ENCODE data around the gene CBLC. TPM values are rescaled to one million over a fixed set of nuclear protein-coding genes. Genes with fewer than 3 reads are reported as not detected.
A peak's percentile ranks its signal among the peaks of the same experiment; 100 is the strongest.

CBLC gene
- total RNA-seq, 1 donor from 2014 or later = not detected

DNA sequence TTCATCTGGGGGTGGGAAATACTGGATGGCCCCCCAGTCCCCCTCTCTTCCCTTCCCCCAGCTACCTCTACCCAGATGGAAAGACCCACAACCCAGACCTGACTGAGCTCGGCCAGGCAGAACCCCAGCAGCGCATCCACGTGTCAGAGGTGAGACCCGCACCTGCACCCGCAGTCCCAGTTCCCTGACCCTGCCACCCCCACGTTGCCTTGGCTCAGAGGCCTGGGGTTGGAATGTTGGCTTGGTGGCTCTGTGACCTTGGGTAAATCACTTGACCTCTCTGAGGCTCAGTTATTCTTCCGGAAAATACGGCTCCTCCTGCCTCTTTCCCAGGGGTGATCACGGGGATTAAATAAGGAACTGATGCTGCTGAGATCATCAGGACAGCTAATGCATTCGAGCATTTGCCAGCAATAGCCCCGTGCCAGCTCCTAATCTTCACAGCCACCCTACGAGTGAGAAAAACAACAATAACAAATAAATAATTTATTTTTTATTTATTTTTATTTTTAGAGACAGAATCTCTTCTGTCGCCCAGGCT lies 12.3 kb downstream of the CBLC start:
- Mint-ChIP-seq H3K4me3 (ENCODE audit: unreplicated experiment) (no peak overlapping the region), H3K27ac (ENCODE audit: unreplicated experiment) (no peak overlapping the region)
- TF ChIP-seq, protein P1, sequence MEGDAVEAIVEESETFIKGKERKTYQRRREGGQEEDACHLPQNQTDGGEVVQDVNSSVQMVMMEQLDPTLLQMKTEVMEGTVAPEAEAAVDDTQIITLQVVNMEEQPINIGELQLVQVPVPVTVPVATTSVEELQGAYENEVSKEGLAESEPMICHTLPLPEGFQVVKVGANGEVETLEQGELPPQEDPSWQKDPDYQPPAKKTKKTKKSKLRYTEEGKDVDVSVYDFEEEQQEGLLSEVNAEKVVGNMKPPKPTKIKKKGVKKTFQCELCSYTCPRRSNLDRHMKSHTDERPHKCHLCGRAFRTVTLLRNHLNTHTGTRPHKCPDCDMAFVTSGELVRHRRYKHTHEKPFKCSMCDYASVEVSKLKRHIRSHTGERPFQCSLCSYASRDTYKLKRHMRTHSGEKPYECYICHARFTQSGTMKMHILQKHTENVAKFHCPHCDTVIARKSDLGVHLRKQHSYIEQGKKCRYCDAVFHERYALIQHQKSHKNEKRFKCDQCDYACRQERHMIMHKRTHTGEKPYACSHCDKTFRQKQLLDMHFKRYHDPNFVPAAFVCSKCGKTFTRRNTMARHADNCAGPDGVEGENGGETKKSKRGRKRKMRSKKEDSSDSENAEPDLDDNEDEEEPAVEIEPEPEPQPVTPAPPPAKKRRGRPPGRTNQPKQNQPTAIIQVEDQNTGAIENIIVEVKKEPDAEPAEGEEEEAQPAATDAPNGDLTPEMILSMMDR (IDR thresholded peaks at IDR 0.05) = no peak

DNA sequence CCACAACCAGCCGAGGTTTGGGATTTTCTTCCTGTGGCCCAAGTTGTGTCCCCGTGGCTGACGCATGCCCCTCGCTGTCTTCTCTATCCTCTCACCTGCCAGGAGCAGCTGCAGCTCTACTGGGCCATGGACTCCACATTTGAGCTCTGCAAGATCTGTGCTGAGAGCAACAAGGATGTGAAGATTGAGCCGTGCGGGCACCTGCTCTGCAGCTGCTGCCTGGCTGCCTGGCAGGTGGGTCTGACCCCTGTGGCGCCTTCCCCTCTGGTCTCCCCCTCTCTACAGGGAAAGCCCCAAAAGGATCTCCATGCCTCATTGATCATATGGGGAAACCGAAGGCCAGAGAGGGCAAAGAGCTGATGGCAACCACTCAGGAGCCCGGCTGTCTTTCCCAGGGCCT lies 14.6 kb downstream of the CBLC start:
- Mint-ChIP-seq H3K9me3 (ENCODE audit: unreplicated experiment) (no peaks in the 10 kb centered on the region), H3K36me3 (ENCODE audit: unreplicated experiment) (no peaks in the 10 kb centered on the region), H3K27me3 (ENCODE audit: unreplicated experiment) (no peaks in the 10 kb centered on the region), H3K27ac (ENCODE audit: unreplicated experiment) (no peak overlapping the region), H3K4me1 (ENCODE audit: unreplicated experiment) (peaks cover 6% of the 10 kb centered on the region), H3K4me3 (ENCODE audit: unreplicated experiment) (no peak overlapping the region)
- DNase-seq (ENCODE audit: extremely low spot score, unreplicated experiment) = no peak
- TF ChIP-seq, protein P1 (IDR thresholded peaks at IDR 0.05) = no peak

More for the DNA sequence above, 12.3 kb downstream of the CBLC start:
- H3K36me3 Mint-ChIP-seq (ENCODE audit: unreplicated experiment) = no peaks in the 10 kb centered on the region
- no peaks in the 10 kb centered on the region for H3K9me3 Mint-ChIP-seq (ENCODE audit: unreplicated experiment)
- no peaks in the 10 kb centered on the region for H3K4me1 Mint-ChIP-seq (ENCODE audit: unreplicated experiment)
- peaks cover 3% of the 10 kb centered on the region for H3K27me3 Mint-ChIP-seq (ENCODE audit: unreplicated experiment)
- DNase-seq (ENCODE audit: extremely low spot score, unreplicated experiment) = no peak

DNA sequence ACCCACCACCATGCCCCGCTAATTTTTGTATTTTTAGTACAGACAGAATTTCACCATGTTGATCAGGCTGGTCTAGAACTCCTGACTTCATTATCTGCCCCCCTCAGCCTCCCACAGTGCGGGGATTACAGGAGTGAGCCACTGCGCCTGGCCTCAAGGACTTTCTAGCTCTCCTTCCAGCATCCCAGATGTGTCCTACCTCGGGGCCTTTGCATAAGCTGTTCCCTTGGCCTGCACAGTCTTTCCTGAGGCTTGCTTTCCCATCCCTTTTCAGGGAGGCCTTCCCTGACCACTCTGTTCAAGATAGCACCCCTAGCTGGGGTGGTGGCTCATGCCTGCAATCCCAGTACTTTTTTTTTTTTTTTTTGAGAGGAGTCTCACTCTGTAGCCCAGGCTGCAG lies 16.9 kb downstream of the CBLC start:
- no peak for DNase-seq (ENCODE audit: extremely low spot score, unreplicated experiment)
- no peaks in the 10 kb centered on the region for H3K36me3 Mint-ChIP-seq (ENCODE audit: unreplicated experiment)
- peaks cover 6% of the 10 kb centered on the region for H3K4me1 Mint-ChIP-seq (ENCODE audit: unreplicated experiment)
- TF ChIP-seq, protein P1 (IDR thresholded peaks at IDR 0.05) = no peak
- no peak overlapping the region for H3K27ac Mint-ChIP-seq (ENCODE audit: unreplicated experiment)
- no peak overlapping the region for H3K4me3 Mint-ChIP-seq (ENCODE audit: unreplicated experiment)
- no peaks in the 10 kb centered on the region for H3K27me3 Mint-ChIP-seq (ENCODE audit: unreplicated experiment)
- H3K9me3 Mint-ChIP-seq (ENCODE audit: unreplicated experiment) = no peaks in the 10 kb centered on the region

DNA sequence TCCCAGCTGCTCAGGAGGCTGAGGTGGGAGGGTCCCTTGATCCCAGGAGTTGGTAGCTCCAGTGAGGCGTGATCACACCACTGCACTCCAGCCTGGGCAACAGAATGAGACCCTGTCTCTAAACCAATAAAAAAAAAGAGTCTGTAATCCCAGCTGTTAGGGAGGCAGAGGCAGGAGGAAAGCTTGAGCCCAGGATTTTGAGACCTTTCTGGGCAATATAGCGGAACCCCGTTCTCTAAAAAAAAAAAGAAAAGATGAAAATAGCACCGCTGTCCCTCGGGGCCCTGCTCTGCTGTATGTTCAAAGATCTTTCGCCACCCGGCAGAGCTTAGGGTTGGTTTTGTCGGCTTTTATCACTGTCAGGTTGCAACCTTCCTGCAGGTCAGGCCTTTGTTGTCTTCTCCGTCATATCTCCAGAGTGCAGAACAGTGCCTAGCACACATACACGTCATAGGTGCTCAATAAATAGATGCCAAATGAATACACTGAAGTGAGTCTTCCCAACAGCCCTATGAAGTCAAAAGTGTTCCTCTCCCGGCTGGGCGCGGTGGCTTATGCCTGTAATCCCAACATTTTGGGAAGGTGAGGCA lies 17.8 kb downstream of the CBLC start:
- Mint-ChIP-seq H3K9me3 (ENCODE audit: unreplicated experiment) (no peaks in the 10 kb centered on the region), H3K36me3 (ENCODE audit: unreplicated experiment) (no peaks in the 10 kb centered on the region), H3K4me3 (ENCODE audit: unreplicated experiment) (no peak overlapping the region), H3K27ac (ENCODE audit: unreplicated experiment) (no peak overlapping the region), H3K4me1 (ENCODE audit: unreplicated experiment) (peaks cover 6% of the 10 kb centered on the region), H3K27me3 (ENCODE audit: unreplicated experiment) (no peaks in the 10 kb centered on the region)
- TF ChIP-seq, protein P1 (IDR thresholded peaks at IDR 0.05) = no peak
- DNase-seq (ENCODE audit: extremely low spot score, unreplicated experiment) = no peak

DNA sequence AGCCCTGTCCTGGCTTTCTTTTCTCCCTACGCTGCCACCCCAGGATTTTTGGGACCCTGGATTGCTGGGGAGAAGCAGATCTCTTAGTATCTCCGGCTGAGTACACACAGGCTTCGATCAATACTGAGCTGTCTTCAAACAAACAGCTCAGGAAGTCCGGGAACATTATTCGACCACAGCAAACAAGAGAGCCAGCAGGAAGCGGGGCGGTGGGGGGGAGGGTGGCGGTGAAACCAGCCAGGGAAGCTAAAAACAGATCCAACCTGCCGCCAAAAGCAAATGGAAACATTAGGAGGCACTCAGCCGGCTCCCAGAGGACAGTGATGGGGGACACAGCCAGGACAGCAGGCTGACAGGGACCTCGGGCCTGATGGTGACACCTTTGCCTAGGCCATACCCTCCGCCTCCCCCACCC lies 19.0 kb downstream of the CBLC start:
- Mint-ChIP-seq H3K9me3 (ENCODE audit: unreplicated experiment) (no peaks in the 10 kb centered on the region), H3K4me1 (ENCODE audit: unreplicated experiment) (peaks cover 6% of the 10 kb centered on the region), H3K4me3 (ENCODE audit: unreplicated experiment) (no peak overlapping the region), H3K27me3 (ENCODE audit: unreplicated experiment) (no peaks in the 10 kb centered on the region), H3K27ac (ENCODE audit: unreplicated experiment) (peak overlapping the region; percentile 27), H3K36me3 (ENCODE audit: unreplicated experiment) (no peaks in the 10 kb centered on the region)
- no peak for DNase-seq (ENCODE audit: extremely low spot score, unreplicated experiment)
- TF ChIP-seq, protein P1 (IDR thresholded peaks at IDR 0.05) = no peak
